GM12878 (cell line): ENCODE data around the gene IFIT1. TPM values are rescaled to one million over a fixed set of nuclear protein-coding genes. Genes with fewer than 3 reads are reported as not detected.

ENCODE experiments used
- ATAC-seq: fragments of 200-7000 bp; cut with Tn5 transposase; 3 replicates; pipeline ENCODE4 v1.9.1; 2020; ENCODE audit warnings: mild to moderate bottlenecking, moderate library complexity
- BruUV-seq: library from RNA; stranded (reverse); fragments of 400-500 nt; replicated peaks from 2 replicates; lab custom pipeline; 2021; lab: Mats Ljungman, UMichigan
- CTCF ChIA-PET: fragments of 300-600 bp; sonication (Branson Sonifier 250); formaldehyde crosslinking; extraction: SDS; loops from one replicate; lab custom pipeline; 2021; ENCODE audit warnings: inconsistent platforms; lab: Yijun Ruan, JAX
- POLR2A ChIA-PET: fragments of 350-600 bp; formaldehyde crosslinking; extraction: SDS; loops from one replicate; lab custom pipeline; 2021; ENCODE audit warnings: inconsistent platforms; lab: Charles Lee
- RAD21 ChIA-PET: fragments of 300-600 bp; sonication (Branson Sonifier 250); formaldehyde crosslinking; loops from one replicate; lab custom pipeline; 2023; ENCODE audit warnings: antibody characterized with exemption; ENCODE audit not compliant: unreplicated experiment; lab: Charles Lee
- SMC1A ChIA-PET: fragments of 300-600 bp; sonication (Branson Sonifier 250); formaldehyde crosslinking; loops from one replicate; lab custom pipeline; 2023; ENCODE audit not compliant: unreplicated experiment, uncharacterized antibody; lab: Charles Lee
- DNase-seq: peaks from one replicate; pipeline ENCODE4 v3.0.0-alpha.2; 2011; ENCODE audit warnings: low read depth, low spot score
- FAIRE-seq: peaks from 3 replicates; lab custom pipeline; 2011; peaks lifted over from hg19 to GRCh38; lab: Jason Lieb, UNC
- H2AFZ ChIP-seq: 2 replicates; pipeline ENCODE4 v1.6.0; 2011; ENCODE audit warnings: low read depth, low read length, control low read depth; ENCODE audit not compliant: control insufficient read depth
- H3K27ac ChIP-seq: 2 replicates; pipeline ENCODE4 v1.5.1; 2011; ENCODE audit warnings: control low read depth; ENCODE audit not compliant: control insufficient read depth, insufficient read depth
- H3K27me3 ChIP-seq, 2 experiments: replicated peaks in 1 of 2; 2 replicates each; pipeline versions ENCODE4 v1.6.0 to v1.6.1; 2011; ENCODE audit warnings: low read length in 1 of 2; ENCODE audit not compliant: control insufficient read depth in 2 of 2, insufficient read depth in 2 of 2
- H3K36me3 ChIP-seq, 2 experiments: 2 replicates each; pipeline ENCODE4 v1.5.1; 2011; ENCODE audit warnings: low read length in 1 of 2; ENCODE audit not compliant: control insufficient read depth in 2 of 2, insufficient read depth in 2 of 2
- H3K4me1 ChIP-seq: 2 replicates; pipeline ENCODE4 v1.6.1; 2011; ENCODE audit warnings: mild to moderate bottlenecking, low read length, moderate library complexity, mixed read lengths; ENCODE audit not compliant: control insufficient read depth, insufficient read depth
- H3K4me2 ChIP-seq: 2 replicates; pipeline ENCODE4 v1.6.0; 2011; ENCODE audit warnings: control low read depth; ENCODE audit not compliant: control insufficient read depth, insufficient read depth
- H3K4me3 ChIP-seq: fragments of 200-600 bp; sonication (generic); 2 replicates; pipeline ENCODE4 v1.5.1; 2016
- H3K79me2 ChIP-seq: 2 replicates; pipeline ENCODE4 v1.6.0; 2011; ENCODE audit warnings: low read length; ENCODE audit not compliant: control insufficient read depth, insufficient read depth
- H3K9ac ChIP-seq: 2 replicates; pipeline ENCODE4 v1.8.0; 2011; ENCODE audit warnings: low read length, control low read depth, mixed read lengths; ENCODE audit not compliant: control insufficient read depth, insufficient read depth
- H3K9me3 ChIP-seq: replicated peaks from 3 replicates; pipeline ENCODE4 v1.5.1; 2011; ENCODE audit warnings: mild to moderate bottlenecking, low read length; ENCODE audit not compliant: control insufficient read depth, insufficient read depth
- H4K20me1 ChIP-seq: 2 replicates; pipeline ENCODE4 v1.6.0; 2011; ENCODE audit not compliant: control insufficient read depth, insufficient read depth
- ASH2L ChIP-seq: fragments of 300-600, 200-600 bp; sonication (generic); IDR thresholded peaks from 2 replicates; pipeline ENCODE4 v1.6.1; 2017; ENCODE audit warnings: low read depth, mild to moderate bottlenecking, borderline replicate concordance
- ATF7 ChIP-seq: fragments of 450-650 bp; IDR thresholded peaks from 2 replicates; pipeline ENCODE4 v1.6.1; 2016; ENCODE audit warnings: low read depth, mild to moderate bottlenecking
- BACH1 ChIP-seq: fragments of 450-650 bp; IDR thresholded peaks from 2 replicates; pipeline ENCODE4 v1.6.1; 2017; ENCODE audit warnings: mild to moderate bottlenecking, borderline replicate concordance
- CHD4 ChIP-seq: fragments of 200-600 bp; sonication (generic); IDR thresholded peaks from 2 replicates; pipeline ENCODE4 v1.6.1; 2016; ENCODE audit warnings: mild to moderate bottlenecking
- CUX1 ChIP-seq: IDR thresholded peaks from 2 replicates; pipeline ENCODE4 v1.6.1; 2012; ENCODE audit warnings: improper control_type of control experiment, low read depth, low read length; ENCODE audit not compliant: insufficient replicate concordance
- DPF2 ChIP-seq: fragments of 450-650 bp; IDR thresholded peaks from 2 replicates; pipeline ENCODE4 v1.6.1; 2017; ENCODE audit warnings: mild to moderate bottlenecking
- IRF4 ChIP-seq: IDR thresholded peaks from 2 replicates; pipeline ENCODE4 v1.6.1; 2011; ENCODE audit warnings: low read depth, low read length
- LARP7 ChIP-seq: fragments of 450-650 bp; IDR thresholded peaks from 2 replicates; pipeline ENCODE4 v1.6.1; 2017; ENCODE audit warnings: mild to moderate bottlenecking
- MXI1 ChIP-seq: fragments of 150-350 bp; IDR thresholded peaks from 2 replicates; pipeline ENCODE4 v1.6.1; 2011; ENCODE audit warnings: low read depth, mild to moderate bottlenecking, inconsistent platforms, low read length, improper control_type of control experiment
- NR2C2 ChIP-seq: IDR thresholded peaks from 2 replicates; pipeline ENCODE4 v1.6.1; 2011; ENCODE audit warnings: borderline replicate concordance, low read depth; ENCODE audit not compliant: control insufficient read depth, insufficient read length
- RB1 ChIP-seq: fragments of 450-650 bp; formaldehyde crosslinking; IDR thresholded peaks from 2 replicates; pipeline ENCODE4 v1.6.1; 2017; ENCODE audit warnings: mild to moderate bottlenecking, borderline replicate concordance
- SREBF2 ChIP-seq: IDR thresholded peaks from 2 replicates; pipeline ENCODE4 v1.6.1; 2012; ENCODE audit warnings: mild to moderate bottlenecking, low read length
- WRNIP1 ChIP-seq: IDR thresholded peaks from 2 replicates; pipeline ENCODE4 v1.6.1; 2011; ENCODE audit warnings: low read depth, low read length, improper control_type of control experiment, borderline replicate concordance
- ZNF622 ChIP-seq: fragments of 450-650 bp; IDR thresholded peaks from 2 replicates; pipeline ENCODE4 v1.6.1; 2017; ENCODE audit warnings: mild to moderate bottlenecking, inconsistent platforms
- WGBS: methylation state at CpG from one replicate; pipeline ENCODE4 v1.1.6; 2016; ENCODE audit warnings: low lambda C conversion rate; ENCODE audit not compliant: insufficient replicate concordance, insufficient coverage; ENCODE audit errors: missing lambda C conversion rate; 5-methylcytosine and 5-hydroxymethylcytosine counted together
- in situ Hi-C: fragments of 300-500 bp; cut with MboI; formaldehyde crosslinking; loops from 9 replicates; pipeline ENCODE4 v1.14.3; 2018; ENCODE audit warnings: mixed read lengths
- intact Hi-C: fragments of 100-400 bp; cut with micrococcal nuclease; formaldehyde crosslinking; loops from one replicate; pipeline ENCODE4 v1.14.2; 2022; ENCODE audit not compliant: unreplicated experiment
- polyA plus RNA-seq, 11 experiments: library from polyadenylated mRNA; depleted of rRNA in 4 of 11; unstranded in 6 of 11; stranded (reverse) in 5 of 11; fragments of >200 nt; fragmentation: Nextera tagmentation in 4 of 11; fragmentation: Illumina TruSeq in 1 of 11; extraction: Ambion mirVana in 4 of 11; extraction: Trizol in 1 of 11; gene quantifications; 1 replicate in 1 of 11; 2 replicates in 10 of 11; pipeline versions ENCODE4 v1.2.1 to v1.2.3, GENCODE V29; 2011 to 2016; ENCODE audit warnings: inconsistent platforms in 2 of 11, missing spikeins in 2 of 11, low read depth in 1 of 11
- total RNA-seq, 4 experiments: library from RNA; depleted of rRNA in 3 of 4; stranded (reverse); fragments of >200 nt in 3 of 4; fragmentation: Illumina TruSeq in 1 of 4; extraction: Trizol in 1 of 4; gene quantifications; 2 replicates each; pipeline versions ENCODE4 v1.2.1 to v1.2.3, GENCODE V29; 2013 to 2021

Gene IFIT1
- total and polyA plus RNA-seq, 10 of the 15 experiments (the other 5 are each of a cell fraction or from before 2014, with no cell fraction given), result 13.9 to 37.2 (median 22.3) TPM

- Histone ChIP-seq H2AFZ (no peak overlapping the region), H3K4me3 (no peak overlapping the region), H3K9ac (no peak overlapping the region), H3K4me1 (peaks cover 21% of the 10 kb centered on the region), H3K9me3 (no peaks in the 10 kb centered on the region), H3K4me2 (no peak overlapping the region), H3K36me3 (peaks cover 3 to 9% of the 10 kb centered on the region in 2 experiments; a peak in 3 of 4 replicates), H3K27me3 (no peaks in the 10 kb centered on the region)
- CTCF ChIA-PET, result interaction anchor here (3.9 kb wide), 1 partner anchor 25 kb away, joined by 19 read pairs; no protein-coding TSS in a partner anchor
- 43% methylated on average over 2 of the region's 2 CpGs for WGBS
- RAD21 ChIA-PET, result interaction anchor here (1.0 kb wide), 1 partner anchor 12 kb away, joined by 3 read pairs; no protein-coding TSS in a partner anchor
- intact Hi-C loops, result no loop called here
- POLR2A ChIA-PET, result no interaction called here
- no peak for FAIRE-seq
- BruUV-seq, result no TSS peak
- no peak for TF ChIP-seq ASH2L
- no peak for TF ChIP-seq DPF2
- no peak for TF ChIP-seq WRNIP1
- TF ChIP-seq SREBF2, result no peak
- no peak for TF ChIP-seq LARP7
- no peak for TF ChIP-seq RB1
- no peak for TF ChIP-seq IRF4
- TF ChIP-seq CHD4, result no peak
- TF ChIP-seq NR2C2, result no peak
- TF ChIP-seq ATF7, result no peak
- no peak for TF ChIP-seq MXI1
- TF ChIP-seq BACH1, result no peak
- TF ChIP-seq ZNF622, result no peak
- no peak for TF ChIP-seq CUX1
- TF ChIP-seq, all 136 proteins: peak for 0
- ATAC-seq (no peak), DNase-seq (no peak)
- in situ Hi-C loops, result no loop called here
- H3K27ac ChIP-seq, result no peak overlapping the region
- H4K20me1 ChIP-seq, result no peaks in the 10 kb centered on the region
- SMC1A ChIA-PET, result interaction anchor here (3.4 kb wide), 1 partner anchor 24 kb away, joined by 21 read pairs; no protein-coding TSS in a partner anchor
- H3K79me2 ChIP-seq, result no peaks in the 10 kb centered on the region
Observed at GRCh38 chr10:89344156-89344555, 48.3 kb upstream of the IFIT1 start.
